SK-N-SH (cell line): ENCODE data around the gene ADD3. TPM values are rescaled to one million over a fixed set of nuclear protein-coding genes. Genes with fewer than 3 reads are reported as not detected.

Experiments
- CTCF ChIA-PET: fragments of 300-600, 350-600 bp; formaldehyde crosslinking; extraction: SDS; loops from one replicate; lab custom pipeline; 2021; lab: Yijun Ruan, JAX
- POLR2A ChIA-PET: fragments of 350-600 bp; sonication (Branson Sonifier 250); formaldehyde crosslinking; extraction: SDS; loops from one replicate; lab custom pipeline; 2020; ENCODE audit warnings: antibody characterized with exemption, inconsistent platforms; lab: Yijun Ruan, JAX
- DNase-seq: peaks from one replicate; pipeline ENCODE4 v3.0.0; 2012
- H2AFZ ChIP-seq: fragments of 200-600 bp; sonication (generic); 2 replicates; pipeline ENCODE4 v1.8.1; 2016; ENCODE audit warnings: antibody characterized with exemption, mild to moderate bottlenecking, low read depth
- H3F3A ChIP-seq: fragments of 200-600 bp; sonication (generic); replicated peaks from 2 replicates; pipeline ENCODE3; 2016; ENCODE audit warnings: antibody characterized with exemption, mild to moderate bottlenecking; ENCODE audit not compliant: insufficient read depth
- H3K27ac ChIP-seq, 2 experiments: fragments of 200-500 bp in 1 of 2; fragments of 200-600 bp in 1 of 2; sonication (Bioruptor generic) in 1 of 2; sonication (generic), shearing (Covaris generic) in 1 of 2; 2 replicates each; pipeline versions ENCODE4 v1.5.1 to v1.6.1; 2014 to 2016; ENCODE audit warnings: low read depth in 2 of 2, inconsistent platforms in 1 of 2, low read length in 1 of 2, mild to moderate bottlenecking in 1 of 2, mixed read lengths in 1 of 2
- H3K27me3 ChIP-seq: fragments of 200-600 bp; sonication (generic), shearing (Covaris generic); 2 replicates; pipeline ENCODE4 v1.6.1; 2016; ENCODE audit warnings: mixed run types; ENCODE audit not compliant: insufficient read depth
- H3K36me3 ChIP-seq, 2 experiments: fragments of 200-500 bp in 1 of 2; fragments of 200-600 bp in 1 of 2; sonication (Bioruptor generic) in 1 of 2; sonication (generic) in 1 of 2; replicated peaks in 1 of 2; 2 replicates each; pipeline versions ENCODE3 to v1.5.1; 2014 to 2016; ENCODE audit warnings: low read length in 1 of 2, mild to moderate bottlenecking in 1 of 2; ENCODE audit not compliant: insufficient read depth in 2 of 2, control insufficient read depth in 1 of 2
- H3K4me1 ChIP-seq, 2 experiments: fragments of 200-500 bp in 1 of 2; fragments of 200-600 bp in 1 of 2; sonication (Bioruptor generic) in 1 of 2; sonication (generic), shearing (Covaris generic) in 1 of 2; 2 replicates each; pipeline versions ENCODE4 v1.5.1 to v1.6.1; 2014 to 2016; ENCODE audit warnings: low read depth in 1 of 2, low read length in 1 of 2, mixed run types in 1 of 2; ENCODE audit not compliant: insufficient read depth in 2 of 2, control insufficient read depth in 1 of 2
- H3K4me2 ChIP-seq: fragments of 200-600 bp; sonication (generic), shearing (Covaris generic); 2 replicates; pipeline ENCODE4 v1.6.1; 2017; ENCODE audit warnings: mixed run types
- H3K4me3 ChIP-seq, 2 experiments: fragments of 200-500 bp in 1 of 2; fragments of 200-600 bp in 1 of 2; sonication (Bioruptor generic) in 1 of 2; sonication (generic), shearing (Covaris generic) in 1 of 2; 2 replicates each; pipeline versions ENCODE4 v1.5.1 to v1.8.1; 2014 to 2016; ENCODE audit warnings: low read depth in 2 of 2, inconsistent platforms in 1 of 2, low read length in 1 of 2, mild to moderate bottlenecking in 1 of 2, mixed read lengths in 1 of 2, moderate library complexity in 1 of 2
- H3K79me2 ChIP-seq: fragments of 200-600 bp; sonication (generic); 2 replicates; pipeline ENCODE4 v1.8.1; 2017; ENCODE audit warnings: mild to moderate bottlenecking; ENCODE audit not compliant: insufficient read depth
- H3K9ac ChIP-seq: fragments of 200-600 bp; sonication (generic); 2 replicates; pipeline ENCODE4 v1.6.1; 2017; ENCODE audit warnings: mixed run types
- H3K9me2 ChIP-seq: fragments of 200-600 bp; sonication (generic); 2 replicates; pipeline ENCODE4 v1.6.1; 2017; ENCODE audit warnings: mixed run types
- H3K9me3 ChIP-seq: fragments of 200-600 bp; sonication (generic); 2 replicates; pipeline ENCODE4 v1.6.1; 2017; ENCODE audit warnings: mixed run types, mild to moderate bottlenecking, moderate library complexity
- H4K20me1 ChIP-seq: fragments of 200-600 bp; sonication (generic); 2 replicates; pipeline ENCODE4 v1.6.1; 2017; ENCODE audit warnings: mild to moderate bottlenecking, mixed run types; ENCODE audit not compliant: insufficient read depth
- ELF1 ChIP-seq: IDR thresholded peaks from 2 replicates; pipeline ENCODE4 v1.4.0; 2012
- FOSL2 ChIP-seq: IDR thresholded peaks from 2 replicates; pipeline ENCODE4 v1.4.0; 2012; ENCODE audit warnings: low read depth, mild to moderate bottlenecking, moderate library complexity, borderline replicate concordance
- MEF2A ChIP-seq: IDR thresholded peaks from 2 replicates; pipeline ENCODE4 v1.4.0; 2012; ENCODE audit warnings: low read depth, borderline replicate concordance
- MXI1 ChIP-seq: IDR thresholded peaks from 2 replicates; pipeline ENCODE4 v1.6.1; 2012; ENCODE audit warnings: mild to moderate bottlenecking, low read depth, low read length, improper control_type of control experiment
- WGBS: methylation state at CpG from one replicate; pipeline ENCODE4 v1.1.6; 2017; ENCODE audit warnings: low lambda C conversion rate; 5-methylcytosine and 5-hydroxymethylcytosine counted together
- polyA plus RNA-seq, 3 experiments: library from polyadenylated mRNA; depleted of rRNA; stranded (reverse); fragments of >200 nt; gene quantifications; 2 replicates each; pipeline ENCODE4 v1.2.3, GENCODE V29; 2012
- small RNA-seq, 7 experiments: library from RNA; depleted of rRNA; stranded (forward); fragments of <200 nt; gene quantifications; one replicate each; pipeline ENCODE3, GENCODE V24; 2012

The ADD3 gene
- polyA plus RNA-seq, 1 of the 3 experiments (the other 2 are of a cell fraction) = 27.6 TPM

DNA sequence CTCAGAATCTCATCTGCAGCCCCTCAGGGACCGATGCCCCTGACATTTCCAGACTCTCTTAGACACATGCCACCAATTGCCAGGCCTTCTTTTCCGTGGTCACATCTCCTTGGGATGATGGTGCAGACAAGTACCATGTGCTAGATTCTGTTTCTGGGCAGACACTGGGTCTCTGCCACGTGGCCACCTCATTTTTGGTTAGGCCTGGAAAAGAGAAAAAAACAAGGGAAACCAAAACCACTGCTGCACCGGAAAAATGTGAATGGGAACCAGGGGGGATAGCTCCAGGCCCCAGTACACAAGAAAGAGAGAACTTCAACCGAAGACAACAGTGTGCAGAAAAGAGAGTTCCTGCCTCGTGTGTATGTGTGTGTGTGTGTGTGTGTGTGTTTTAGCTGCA, 176.6 kb downstream of the ADD3 start:
- Histone ChIP-seq H2AFZ (no peak overlapping the region), H3K9me2 (no peaks in the 10 kb centered on the region), H4K20me1 (no peaks in the 10 kb centered on the region), H3K27ac (no peak overlapping the region), H3K27me3 (no peaks in the 10 kb centered on the region), H3K9me3 (no peaks in the 10 kb centered on the region), H3F3A (no peaks in the 10 kb centered on the region), H3K4me2 (no peak overlapping the region), H3K9ac (no peak overlapping the region), H3K36me3 (no peaks in the 10 kb centered on the region), H3K4me1 (peaks cover 0 to 3% of the 10 kb centered on the region in 2 experiments; a peak in 2 of 4 replicates), H3K4me3 (no peak overlapping the region), H3K79me2 (no peaks in the 10 kb centered on the region)
- WGBS = 67% methylated on average over 6 of the region's 6 CpGs
- CTCF ChIA-PET = no interaction called here
- no peak for DNase-seq
- POLR2A ChIA-PET = no interaction called here
- TF ChIP-seq MXI1 (no peak), MEF2A (no peak), ELF1 (no peak), FOSL2 (no peak)

Small RNA genes within 50 kb of the gene (small RNA-seq; reads per million reads assigned to genes)
- gene SNRPGP12 = 0 reads per million in 7 experiments

Other genes starting within 250 kb of the ADD3 start
- gene XPNPEP1, start 84.5 kb upstream of the ADD3 start, polyA plus RNA-seq (2012; rRNA removed) = 167 and 190 TPM in 2 replicates
- gene MXI1, start 199.6 kb downstream of the ADD3 start, polyA plus RNA-seq (2012; rRNA removed) = 13.8 and 17.8 TPM in 2 replicates